HepG2 (cell line): ENCODE measurements around the gene LST1. TPM values are rescaled to one million over a fixed set of nuclear protein-coding genes. Genes with fewer than 3 reads are reported as not detected.

ENCODE experiments used
- HDAC6 ChIP-seq: fragments of 200-600 bp; sonication (generic); IDR thresholded peaks from 2 replicates; pipeline ENCODE4 v1.7.0; 2017; ENCODE audit warnings: mild to moderate bottlenecking, antibody characterized with exemption, low read length, low read depth
- KDM5B ChIP-seq: sonication (generic); formaldehyde crosslinking; IDR thresholded peaks from 2 replicates; pipeline ENCODE4 v1.4.0; 2020; ENCODE audit warnings: missing genetic modification reagents, mild to moderate bottlenecking, borderline replicate concordance
- KLF16 ChIP-seq, 2 experiments: sonication (generic) in 1 of 2; formaldehyde crosslinking in 1 of 2; IDR thresholded peaks; 2 replicates each; pipeline versions ENCODE4 v1.6.1 to v1.8.0; 2016 to 2023; ENCODE audit warnings: missing genetic modification reagents in 2 of 2, missing compliant biosample characterization in 1 of 2
- MAZ ChIP-seq, 2 experiments: sonication (generic) in 1 of 2; formaldehyde crosslinking in 1 of 2; IDR thresholded peaks; 2 replicates each; pipeline versions ENCODE4 v1.5.0 to v1.6.1; 2012 to 2020; ENCODE audit warnings: low read depth in 2 of 2, mild to moderate bottlenecking in 2 of 2, borderline replicate concordance in 1 of 2, improper control_type of control experiment in 1 of 2, low read length in 1 of 2, missing genetic modification reagents in 1 of 2, moderate library complexity in 1 of 2
- POLR2G ChIP-seq: fragments of 200-400 bp; formaldehyde crosslinking; IDR thresholded peaks from 2 replicates; pipeline ENCODE4 v1.6.1; 2018; ENCODE audit warnings: mild to moderate bottlenecking, low read depth, low read length, moderate library complexity
- TARDBP ChIP-seq: sonication (generic); formaldehyde crosslinking; IDR thresholded peaks from 2 replicates; pipeline ENCODE4 v1.8.0; 2022; ENCODE audit warnings: mild to moderate bottlenecking, missing genetic modification reagents
- TOPORS ChIP-seq: sonication (generic); formaldehyde crosslinking; IDR thresholded peaks from 2 replicates; pipeline ENCODE4 v1.8.0; 2023; ENCODE audit warnings: mild to moderate bottlenecking, missing genetic modification reagents
- U2AF1 ChIP-seq: fragments of 200-400 bp; formaldehyde crosslinking; optimal IDR thresholded peaks from 2 replicates; pipeline ENCODE3; 2017; ENCODE audit warnings: mild to moderate bottlenecking, low read depth, low read length
- ZMYM3 ChIP-seq: sonication (generic); formaldehyde crosslinking; IDR thresholded peaks from 2 replicates; pipeline ENCODE4 v1.5.1; 2020; ENCODE audit warnings: mild to moderate bottlenecking, missing genetic modification reagents
- polyA plus RNA-seq, 8 experiments: library from polyadenylated mRNA; depleted of rRNA in 3 of 8; stranded (reverse) in 7 of 8; unstranded in 1 of 8; fragments of >200 nt; fragmentation: Illumina TruSeq in 4 of 8; extraction: Trizol in 4 of 8; gene quantifications; 2 replicates each; pipeline versions ENCODE4 v1.2.1 to v1.2.3, GENCODE V29; 2011 to 2016; ENCODE audit warnings: low read depth in 4 of 8, missing spikeins in 1 of 8, mixed read lengths in 1 of 8; ENCODE audit not compliant: insufficient read depth in 1 of 8
- total RNA-seq, 5 experiments: library from RNA; depleted of rRNA; stranded (reverse); fragments of >200 nt; fragmentation: Illumina TruSeq; extraction: Trizol; gene quantifications; 2 replicates each; pipeline ENCODE4 v1.2.3, GENCODE V29; 2016; ENCODE audit warnings: low read depth in 1 of 5
- TF ChIP-seq, protein P1 (sequence below), 2 experiments: sonication (generic) in 1 of 2; formaldehyde crosslinking in 1 of 2; IDR thresholded peaks; 2 replicates each; pipeline versions ENCODE4 v1.4.0 to v1.6.1; 2018 to 2020; ENCODE audit warnings: missing genetic modification reagents in 2 of 2, borderline replicate concordance in 1 of 2, low read depth in 1 of 2, mild to moderate bottlenecking in 1 of 2, missing biosample characterization in 1 of 2
- TF ChIP-seq, protein P2 (sequence below): sonication (generic); formaldehyde crosslinking; IDR thresholded peaks from 2 replicates; pipeline ENCODE4 v1.5.1; 2020; ENCODE audit warnings: missing genetic modification reagents, mild to moderate bottlenecking, borderline replicate concordance
- TF ChIP-seq, protein P3 (sequence below): sonication (generic); formaldehyde crosslinking; IDR thresholded peaks from 2 replicates; pipeline ENCODE4 v1.4.0; 2020; ENCODE audit warnings: missing genetic modification reagents
- TF ChIP-seq, protein P4 (sequence below): sonication (generic); formaldehyde crosslinking; IDR thresholded peaks from 2 replicates; pipeline ENCODE4 v1.4.0; 2020; ENCODE audit warnings: missing genetic modification reagents
- TF ChIP-seq, protein P5 (sequence below): sonication (generic); formaldehyde crosslinking; IDR thresholded peaks from 2 replicates; pipeline ENCODE4 v1.4.0; 2020; ENCODE audit warnings: missing genetic modification reagents, borderline replicate concordance

LST1 gene
- total and polyA plus RNA-seq, 2 of the 13 experiments (the other 11 are each of a cell fraction or from before 2014, with no cell fraction given): not detected

DNA sequence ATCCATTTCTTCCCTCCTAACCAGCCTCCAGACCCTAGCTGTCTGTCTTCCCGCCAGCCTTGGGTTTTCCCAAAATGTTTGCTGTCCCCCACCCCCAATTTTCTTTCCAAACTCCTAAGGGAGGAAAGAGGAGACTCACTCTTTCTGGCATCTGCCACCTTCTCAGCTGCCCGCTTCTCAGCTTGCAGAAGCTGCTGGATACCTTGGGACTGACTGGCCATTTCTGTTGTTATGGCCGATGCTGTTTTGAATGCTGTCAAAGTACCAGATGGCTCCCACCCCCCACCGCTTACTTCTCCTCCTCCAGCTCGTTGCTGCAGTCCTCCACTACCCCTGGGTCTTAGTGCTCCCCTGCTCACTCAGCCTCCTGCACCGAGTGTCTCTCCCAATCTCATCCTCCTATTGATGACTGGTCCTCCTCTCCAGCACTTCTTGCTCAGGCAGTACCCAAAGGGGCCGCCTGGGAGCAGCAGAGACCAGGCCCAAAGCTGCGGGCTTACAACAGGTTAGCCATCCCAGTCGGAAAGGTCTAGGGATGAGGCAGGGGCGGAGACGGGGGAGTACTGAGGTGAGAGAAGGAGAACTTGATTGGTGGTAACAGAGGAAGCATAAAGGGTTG lies 39.6 kb upstream of the LST1 start, which contains the start of gene ATP6V1G2 (continued):
- TF ChIP-seq POLR2G (no peak), KDM5B (CRISPR knock-in tag) (no peak), U2AF1 (no peak), MAZ (IDR thresholded peaks at IDR 0.05; ENCODE audit: borderline replicate concordance, low read depth, low read length) (0 out of 2 replicates have a peak, but pooled peaks have one; percentile 71), MAZ (CRISPR knock-in tag; IDR thresholded peaks at IDR 0.05; ENCODE audit: low read depth) (no peak), TOPORS (CRISPR knock-in tag) (no peak), HDAC6 (no peak), ZMYM3 (no peak), KLF16 (CRISPR knock-in tag; IDR thresholded peaks at IDR 0.05) (peak in 1 of 2 experiments; percentile 30; a peak in 1 of 4 replicates), TARDBP (CRISPR knock-in tag) (peak; percentile 33; the same call in 1 of the 2 replicates)
- TF ChIP-seq, protein P1, sequence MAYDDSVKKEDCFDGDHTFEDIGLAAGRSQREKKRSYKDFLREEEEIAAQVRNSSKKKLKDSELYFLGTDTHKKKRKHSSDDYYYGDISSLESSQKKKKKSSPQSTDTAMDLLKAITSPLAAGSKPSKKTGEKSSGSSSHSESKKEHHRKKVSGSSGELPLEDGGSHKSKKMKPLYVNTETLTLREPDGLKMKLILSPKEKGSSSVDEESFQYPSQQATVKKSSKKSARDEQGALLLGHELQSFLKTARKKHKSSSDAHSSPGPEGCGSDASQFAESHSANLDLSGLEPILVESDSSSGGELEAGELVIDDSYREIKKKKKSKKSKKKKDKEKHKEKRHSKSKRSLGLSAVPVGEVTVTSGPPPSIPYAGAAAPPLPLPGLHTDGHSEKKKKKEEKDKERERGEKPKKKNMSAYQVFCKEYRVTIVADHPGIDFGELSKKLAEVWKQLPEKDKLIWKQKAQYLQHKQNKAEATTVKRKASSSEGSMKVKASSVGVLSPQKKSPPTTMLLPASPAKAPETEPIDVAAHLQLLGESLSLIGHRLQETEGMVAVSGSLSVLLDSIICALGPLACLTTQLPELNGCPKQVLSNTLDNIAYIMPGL (CRISPR knock-in tag; IDR thresholded peaks at IDR 0.05; ENCODE audit: borderline replicate concordance in 1 of 2, low read depth in 1 of 2): peak; percentile 31 to 85
- TF ChIP-seq, protein P2, sequence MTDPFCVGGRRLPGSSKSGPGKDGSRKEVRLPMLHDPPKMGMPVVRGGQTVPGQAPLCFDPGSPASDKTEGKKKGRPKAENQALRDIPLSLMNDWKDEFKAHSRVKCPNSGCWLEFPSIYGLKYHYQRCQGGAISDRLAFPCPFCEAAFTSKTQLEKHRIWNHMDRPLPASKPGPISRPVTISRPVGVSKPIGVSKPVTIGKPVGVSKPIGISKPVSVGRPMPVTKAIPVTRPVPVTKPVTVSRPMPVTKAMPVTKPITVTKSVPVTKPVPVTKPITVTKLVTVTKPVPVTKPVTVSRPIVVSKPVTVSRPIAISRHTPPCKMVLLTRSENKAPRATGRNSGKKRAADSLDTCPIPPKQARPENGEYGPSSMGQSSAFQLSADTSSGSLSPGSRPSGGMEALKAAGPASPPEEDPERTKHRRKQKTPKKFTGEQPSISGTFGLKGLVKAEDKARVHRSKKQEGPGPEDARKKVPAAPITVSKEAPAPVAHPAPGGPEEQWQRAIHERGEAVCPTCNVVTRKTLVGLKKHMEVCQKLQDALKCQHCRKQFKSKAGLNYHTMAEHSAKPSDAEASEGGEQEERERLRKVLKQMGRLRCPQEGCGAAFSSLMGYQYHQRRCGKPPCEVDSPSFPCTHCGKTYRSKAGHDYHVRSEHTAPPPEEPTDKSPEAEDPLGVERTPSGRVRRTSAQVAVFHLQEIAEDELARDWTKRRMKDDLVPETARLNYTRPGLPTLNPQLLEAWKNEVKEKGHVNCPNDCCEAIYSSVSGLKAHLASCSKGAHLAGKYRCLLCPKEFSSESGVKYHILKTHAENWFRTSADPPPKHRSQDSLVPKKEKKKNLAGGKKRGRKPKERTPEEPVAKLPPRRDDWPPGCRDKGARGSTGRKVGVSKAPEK (CRISPR knock-in tag): no peak
- TF ChIP-seq, protein P3, sequence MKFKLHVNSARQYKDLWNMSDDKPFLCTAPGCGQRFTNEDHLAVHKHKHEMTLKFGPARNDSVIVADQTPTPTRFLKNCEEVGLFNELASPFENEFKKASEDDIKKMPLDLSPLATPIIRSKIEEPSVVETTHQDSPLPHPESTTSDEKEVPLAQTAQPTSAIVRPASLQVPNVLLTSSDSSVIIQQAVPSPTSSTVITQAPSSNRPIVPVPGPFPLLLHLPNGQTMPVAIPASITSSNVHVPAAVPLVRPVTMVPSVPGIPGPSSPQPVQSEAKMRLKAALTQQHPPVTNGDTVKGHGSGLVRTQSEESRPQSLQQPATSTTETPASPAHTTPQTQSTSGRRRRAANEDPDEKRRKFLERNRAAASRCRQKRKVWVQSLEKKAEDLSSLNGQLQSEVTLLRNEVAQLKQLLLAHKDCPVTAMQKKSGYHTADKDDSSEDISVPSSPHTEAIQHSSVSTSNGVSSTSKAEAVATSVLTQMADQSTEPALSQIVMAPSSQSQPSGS (CRISPR knock-in tag): peak; percentile 41; the same call in 1 of the 2 replicates
- TF ChIP-seq, protein P4, sequence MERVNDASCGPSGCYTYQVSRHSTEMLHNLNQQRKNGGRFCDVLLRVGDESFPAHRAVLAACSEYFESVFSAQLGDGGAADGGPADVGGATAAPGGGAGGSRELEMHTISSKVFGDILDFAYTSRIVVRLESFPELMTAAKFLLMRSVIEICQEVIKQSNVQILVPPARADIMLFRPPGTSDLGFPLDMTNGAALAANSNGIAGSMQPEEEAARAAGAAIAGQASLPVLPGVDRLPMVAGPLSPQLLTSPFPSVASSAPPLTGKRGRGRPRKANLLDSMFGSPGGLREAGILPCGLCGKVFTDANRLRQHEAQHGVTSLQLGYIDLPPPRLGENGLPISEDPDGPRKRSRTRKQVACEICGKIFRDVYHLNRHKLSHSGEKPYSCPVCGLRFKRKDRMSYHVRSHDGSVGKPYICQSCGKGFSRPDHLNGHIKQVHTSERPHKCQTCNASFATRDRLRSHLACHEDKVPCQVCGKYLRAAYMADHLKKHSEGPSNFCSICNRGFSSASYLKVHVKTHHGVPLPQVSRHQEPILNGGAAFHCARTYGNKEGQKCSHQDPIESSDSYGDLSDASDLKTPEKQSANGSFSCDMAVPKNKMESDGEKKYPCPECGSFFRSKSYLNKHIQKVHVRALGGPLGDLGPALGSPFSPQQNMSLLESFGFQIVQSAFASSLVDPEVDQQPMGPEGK (CRISPR knock-in tag): peak; percentile 53; the same call in 1 of the 2 replicates
- TF ChIP-seq, protein P5, sequence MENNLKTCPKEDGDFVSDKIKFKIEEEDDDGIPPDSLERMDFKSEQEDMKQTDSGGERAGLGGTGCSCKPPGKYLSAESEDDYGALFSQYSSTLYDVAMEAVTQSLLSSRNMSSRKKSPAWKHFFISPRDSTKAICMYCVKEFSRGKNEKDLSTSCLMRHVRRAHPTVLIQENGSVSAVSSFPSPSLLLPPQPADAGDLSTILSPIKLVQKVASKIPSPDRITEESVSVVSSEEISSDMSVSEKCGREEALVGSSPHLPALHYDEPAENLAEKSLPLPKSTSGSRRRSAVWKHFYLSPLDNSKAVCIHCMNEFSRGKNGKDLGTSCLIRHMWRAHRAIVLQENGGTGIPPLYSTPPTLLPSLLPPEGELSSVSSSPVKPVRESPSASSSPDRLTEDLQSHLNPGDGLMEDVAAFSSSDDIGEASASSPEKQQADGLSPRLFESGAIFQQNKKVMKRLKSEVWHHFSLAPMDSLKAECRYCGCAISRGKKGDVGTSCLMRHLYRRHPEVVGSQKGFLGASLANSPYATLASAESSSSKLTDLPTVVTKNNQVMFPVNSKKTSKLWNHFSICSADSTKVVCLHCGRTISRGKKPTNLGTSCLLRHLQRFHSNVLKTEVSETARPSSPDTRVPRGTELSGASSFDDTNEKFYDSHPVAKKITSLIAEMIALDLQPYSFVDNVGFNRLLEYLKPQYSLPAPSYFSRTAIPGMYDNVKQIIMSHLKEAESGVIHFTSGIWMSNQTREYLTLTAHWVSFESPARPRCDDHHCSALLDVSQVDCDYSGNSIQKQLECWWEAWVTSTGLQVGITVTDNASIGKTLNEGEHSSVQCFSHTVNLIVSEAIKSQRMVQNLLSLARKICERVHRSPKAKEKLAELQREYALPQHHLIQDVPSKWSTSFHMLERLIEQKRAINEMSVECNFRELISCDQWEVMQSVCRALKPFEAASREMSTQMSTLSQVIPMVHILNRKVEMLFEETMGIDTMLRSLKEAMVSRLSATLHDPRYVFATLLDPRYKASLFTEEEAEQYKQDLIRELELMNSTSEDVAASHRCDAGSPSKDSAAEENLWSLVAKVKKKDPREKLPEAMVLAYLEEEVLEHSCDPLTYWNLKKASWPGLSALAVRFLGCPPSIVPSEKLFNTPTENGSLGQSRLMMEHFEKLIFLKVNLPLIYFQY (CRISPR knock-in tag): no peak
